Measurements from ENCODE around the gene KRT38. TPM values are rescaled to one million over a fixed set of nuclear protein-coding genes. Genes with fewer than 3 reads are reported as not detected.

The KRT38 gene
- under 0.01 TPM in 2 replicates for total RNA-seq

- H3K4me2 ChIP-seq (ENCODE audit: insufficient read depth, low read length) = no peak within 1 kb of the TSS
- no peaks in the 10 kb centered on the region for H4K20me1 ChIP-seq (ENCODE audit: insufficient read depth, low read length)
- H3K9me3 ChIP-seq (ENCODE audit: low read depth, low read length) = no peaks in the 10 kb centered on the region
- H3K27ac ChIP-seq (ENCODE audit: low read depth, low read length) = no peak within 1 kb of the TSS
- DNase-seq (ENCODE audit: insufficient read length, low spot score, missing footprints) = no peak
- peaks cover 15% of the 10 kb centered on the region for H3K4me1 ChIP-seq (ENCODE audit: insufficient read depth, low read length)
- H3K36me3 ChIP-seq (ENCODE audit: insufficient read depth, low read length) = no peaks in the 10 kb centered on the region
- no peak for TF ChIP-seq CTCF (IDR thresholded peaks at IDR 0.05; ENCODE audit: extremely low read depth, low read depth, low read length)
- no peaks in the 10 kb centered on the region for H3K27me3 ChIP-seq (ENCODE audit: insufficient read depth, low read length)
- H3K4me3 ChIP-seq (ENCODE audit: insufficient read depth, low read length) = no peak within 1 kb of the TSS
- H3K79me2 ChIP-seq (ENCODE audit: insufficient read depth, low read length) = no peaks in the 10 kb centered on the region
- H2AFZ ChIP-seq (ENCODE audit: low read length) = no peak within 1 kb of the TSS
Measured at GRCh38 chr17:41440531-41441033, at the start of gene KRT38. Gene KRT38 (minus strand): TSS chr17:41440983. CDS start chr17:41440921, 62 bp downstream.

GRCh38 chr17:41489531-41489930 lies 48.7 kb upstream of the KRT38 start, which contains the start of gene KRT36:
Gene KRT36 (minus strand): TSS chr17:41489910. CDS start chr17:41489864, 46 bp downstream.
- H3K4me1 ChIP-seq (ENCODE audit: insufficient read depth, low read length) = peaks cover 4% of the 10 kb centered on the region
- TF ChIP-seq CTCF (IDR thresholded peaks at IDR 0.05; ENCODE audit: extremely low read depth, low read depth, low read length) = no peak

DNA sequence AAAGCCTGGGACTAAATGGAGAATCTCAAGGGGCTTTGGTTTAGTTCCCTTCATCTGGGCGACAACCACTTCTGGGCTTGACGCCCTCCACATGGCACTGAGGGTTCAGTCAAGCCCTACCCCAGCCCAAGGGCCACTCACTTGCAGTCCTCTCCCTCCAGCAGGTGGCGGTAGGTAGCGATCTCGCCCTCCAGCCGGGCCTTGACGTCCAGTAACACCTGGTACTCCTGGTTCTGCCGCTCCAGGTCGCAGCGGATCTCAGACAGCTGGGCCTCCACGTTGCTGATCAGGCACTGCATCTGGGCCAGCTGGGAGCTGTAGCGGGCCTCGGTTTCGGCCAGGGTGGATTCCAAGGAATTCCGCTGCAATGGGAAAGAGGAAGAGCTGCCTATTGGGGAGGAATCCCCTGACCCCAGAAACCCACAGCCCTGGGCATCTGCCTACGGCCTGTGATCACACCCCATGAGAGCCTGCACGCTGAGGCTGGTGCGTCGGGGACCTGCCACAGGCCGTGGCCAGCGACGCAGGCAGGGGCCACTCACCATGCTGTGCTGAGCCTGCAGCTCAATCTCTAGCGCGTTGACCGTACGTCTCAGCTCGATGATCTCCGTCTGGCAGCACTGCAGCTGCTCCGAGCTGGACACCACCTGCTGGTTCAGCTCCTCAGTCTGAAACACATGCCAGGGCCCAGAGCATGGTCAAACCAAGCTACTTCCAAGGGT lies 46.2 kb upstream of the KRT38 start:
- Histone ChIP-seq H3K4me3 (ENCODE audit: insufficient read depth, low read length) (no peak overlapping the region), H3K9me3 (ENCODE audit: low read depth, low read length) (no peaks in the 10 kb centered on the region), H4K20me1 (ENCODE audit: insufficient read depth, low read length) (no peaks in the 10 kb centered on the region), H3K4me1 (ENCODE audit: insufficient read depth, low read length) (no peaks in the 10 kb centered on the region), H3K36me3 (ENCODE audit: insufficient read depth, low read length) (no peaks in the 10 kb centered on the region), H2AFZ (ENCODE audit: low read length) (no peak overlapping the region), H3K27ac (ENCODE audit: low read depth, low read length) (no peak overlapping the region), H3K4me2 (ENCODE audit: insufficient read depth, low read length) (no peak overlapping the region), H3K79me2 (ENCODE audit: insufficient read depth, low read length) (no peaks in the 10 kb centered on the region), H3K27me3 (ENCODE audit: insufficient read depth, low read length) (no peaks in the 10 kb centered on the region)
- DNase-seq (ENCODE audit: insufficient read length, low spot score, missing footprints) = no peak
- TF ChIP-seq CTCF (IDR thresholded peaks at IDR 0.05; ENCODE audit: extremely low read depth, low read depth, low read length) = peak; percentile 14

More at GRCh38 chr17:41489531-41489930, 48.7 kb upstream of the KRT38 start, which contains the start of gene KRT36:
- Histone ChIP-seq H3K27me3 (ENCODE audit: insufficient read depth, low read length) (no peaks in the 10 kb centered on the region), H3K4me3 (ENCODE audit: insufficient read depth, low read length) (no peak within 1 kb of the TSS), H3K36me3 (ENCODE audit: insufficient read depth, low read length) (no peaks in the 10 kb centered on the region), H2AFZ (ENCODE audit: low read length) (no peak within 1 kb of the TSS), H4K20me1 (ENCODE audit: insufficient read depth, low read length) (no peaks in the 10 kb centered on the region), H3K4me2 (ENCODE audit: insufficient read depth, low read length) (no peak within 1 kb of the TSS), H3K79me2 (ENCODE audit: insufficient read depth, low read length) (no peaks in the 10 kb centered on the region), H3K9me3 (ENCODE audit: low read depth, low read length) (no peaks in the 10 kb centered on the region), H3K27ac (ENCODE audit: low read depth, low read length) (no peak within 1 kb of the TSS)
- DNase-seq (ENCODE audit: insufficient read length, low spot score, missing footprints) = no peak

DNA sequence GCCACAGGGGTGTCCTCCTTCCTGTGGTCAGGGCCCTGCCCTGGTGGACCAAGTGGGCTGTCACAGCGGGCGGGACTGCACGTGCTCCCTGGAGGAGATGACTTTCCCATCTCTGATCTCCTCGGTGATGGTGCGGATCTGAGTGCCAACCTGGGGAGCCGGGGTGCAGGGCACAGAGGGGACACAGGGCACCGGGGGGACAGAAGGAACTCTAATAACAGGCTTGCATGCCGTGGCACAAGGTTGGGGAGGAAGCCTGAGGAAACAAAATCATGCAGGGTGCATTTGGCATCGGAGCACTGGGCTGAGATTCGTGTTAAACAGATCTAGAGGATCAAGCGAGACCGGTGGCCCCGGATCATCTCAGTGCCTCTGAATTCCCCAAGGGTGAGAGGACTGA lies 45.5 kb upstream of the KRT38 start:
- Histone ChIP-seq H3K36me3 (ENCODE audit: insufficient read depth, low read length) (no peaks in the 10 kb centered on the region), H3K4me1 (ENCODE audit: insufficient read depth, low read length) (no peaks in the 10 kb centered on the region), H3K4me3 (ENCODE audit: insufficient read depth, low read length) (no peak overlapping the region), H3K27me3 (ENCODE audit: insufficient read depth, low read length) (no peaks in the 10 kb centered on the region), H3K4me2 (ENCODE audit: insufficient read depth, low read length) (no peak overlapping the region), H4K20me1 (ENCODE audit: insufficient read depth, low read length) (no peaks in the 10 kb centered on the region), H2AFZ (ENCODE audit: low read length) (no peak overlapping the region), H3K79me2 (ENCODE audit: insufficient read depth, low read length) (no peaks in the 10 kb centered on the region), H3K9me3 (ENCODE audit: low read depth, low read length) (no peaks in the 10 kb centered on the region), H3K27ac (ENCODE audit: low read depth, low read length) (no peak overlapping the region)
- no peak for DNase-seq (ENCODE audit: insufficient read length, low spot score, missing footprints)
- no peak for TF ChIP-seq CTCF (IDR thresholded peaks at IDR 0.05; ENCODE audit: extremely low read depth, low read depth, low read length)
